IMR-90 (cell line): Measurements from ENCODE around the gene CBX5. TPM values are rescaled to one million over a fixed set of nuclear protein-coding genes. Genes with fewer than 3 reads are reported as not detected.

Experiments
- ATAC-seq: fragments of 200-7000 bp; cut with Tn5 transposase; 2 replicates; pipeline ENCODE4 v1.9.1; 2020; ENCODE audit warnings: low read depth, mild to moderate bottlenecking, moderate library complexity
- BruUV-seq: library from RNA; stranded (reverse); fragments of 400-500 nt; replicated peaks from 2 replicates; lab custom pipeline; 2021; lab: Mats Ljungman, UMichigan
- CTCF ChIA-PET: fragments of 300-600 bp; formaldehyde crosslinking; extraction: SDS; loops from one replicate; lab custom pipeline; 2021; ENCODE audit warnings: antibody characterized with exemption; lab: Yijun Ruan, JAX
- POLR2A ChIA-PET: fragments of 300-600 bp; sonication (Branson Sonifier 250); formaldehyde crosslinking; loops from one replicate; lab custom pipeline; 2022; ENCODE audit warnings: antibody characterized with exemption; ENCODE audit not compliant: unreplicated experiment; lab: Charles Lee
- DNase-seq: peaks from one replicate; pipeline ENCODE4 v3.0.0; 2013
- H2AFZ ChIP-seq: replicated peaks from 2 replicates; pipeline ENCODE3; 2013; ENCODE audit warnings: low read length, mild to moderate bottlenecking; ENCODE audit not compliant: poor library complexity
- H2AK5ac ChIP-seq: 2 replicates; pipeline ENCODE4 v1.6.1; 2013; ENCODE audit warnings: low read depth, low read length, inconsistent platforms
- H2AK9ac ChIP-seq: replicated peaks from 2 replicates; pipeline ENCODE3; 2013; ENCODE audit warnings: mild to moderate bottlenecking, low read depth, low read length, moderate library complexity; ENCODE audit not compliant: poor library complexity
- H2BK120ac ChIP-seq: 2 replicates; pipeline ENCODE4 v1.6.1; 2013; ENCODE audit warnings: low read depth, low read length, inconsistent platforms
- H2BK15ac ChIP-seq: 3 replicates; pipeline ENCODE4 v1.6.1; 2013; ENCODE audit warnings: low read depth, low read length, inconsistent platforms
- H2BK20ac ChIP-seq: 2 replicates; pipeline ENCODE4 v1.6.1; 2013; ENCODE audit warnings: low read depth, mild to moderate bottlenecking, inconsistent platforms, low read length, moderate library complexity
- H2BK5ac ChIP-seq: 2 replicates; pipeline ENCODE4 v1.6.1; 2013; ENCODE audit warnings: mild to moderate bottlenecking, low read depth, low read length, inconsistent platforms; ENCODE audit not compliant: poor library complexity, severe bottlenecking
- H3K14ac ChIP-seq: replicated peaks from 2 replicates; pipeline ENCODE4 v1.6.1; 2013; ENCODE audit warnings: low read depth, low read length, inconsistent platforms
- H3K18ac ChIP-seq: 2 replicates; pipeline ENCODE4 v1.6.1; 2013; ENCODE audit warnings: low read depth, low read length, control low read depth
- H3K23ac ChIP-seq: 2 replicates; pipeline ENCODE4 v1.6.1; 2013; ENCODE audit warnings: low read depth, low read length, inconsistent platforms
- H3K27ac ChIP-seq: 2 replicates; pipeline ENCODE4 v1.5.1; 2013; ENCODE audit warnings: mild to moderate bottlenecking, control low read depth, low read length; ENCODE audit not compliant: insufficient read depth
- H3K27me3 ChIP-seq: 2 replicates; pipeline ENCODE4 v1.6.1; 2013; ENCODE audit warnings: low read length; ENCODE audit not compliant: control insufficient read depth, insufficient read depth
- H3K36me3 ChIP-seq: 2 replicates; pipeline ENCODE4 v1.6.1; 2013; ENCODE audit warnings: low read length, mixed read lengths; ENCODE audit not compliant: control insufficient read depth, insufficient read depth
- H3K4ac ChIP-seq: 2 replicates; pipeline ENCODE4 v1.6.1; 2013; ENCODE audit warnings: low read depth, low read length, inconsistent platforms
- H3K4me1 ChIP-seq: 2 replicates; pipeline ENCODE4 v1.6.1; 2013; ENCODE audit warnings: low read length, mixed read lengths; ENCODE audit not compliant: control insufficient read depth, insufficient read depth
- H3K4me2 ChIP-seq: 2 replicates; pipeline ENCODE4 v1.6.1; 2013; ENCODE audit warnings: low read depth, mild to moderate bottlenecking, control low read depth, low read length, moderate library complexity
- H3K4me3 ChIP-seq: 2 replicates; pipeline ENCODE4 v1.5.1; 2013; ENCODE audit warnings: low read depth, mild to moderate bottlenecking, control low read depth, low read length, moderate library complexity; ENCODE audit not compliant: insufficient read depth
- H3K56ac ChIP-seq: 2 replicates; pipeline ENCODE4 v1.6.1; 2013; ENCODE audit warnings: low read length, inconsistent platforms; ENCODE audit not compliant: insufficient read depth; ENCODE audit errors: extremely low read depth
- H3K79me1 ChIP-seq, 2 experiments: 2 replicates each; pipeline ENCODE4 v1.6.1; 2013; ENCODE audit warnings: low read length in 2 of 2, inconsistent platforms in 1 of 2, low read depth in 1 of 2
- H3K9ac ChIP-seq: 2 replicates; pipeline ENCODE4 v1.6.1; 2013; ENCODE audit warnings: low read depth, low read length, control low read depth
- H3K9me1 ChIP-seq: 2 replicates; pipeline ENCODE4 v1.6.1; 2013; ENCODE audit warnings: low read length, inconsistent platforms; ENCODE audit not compliant: insufficient read depth
- H3K9me3 ChIP-seq: 2 replicates; pipeline ENCODE4 v1.6.1; 2013; ENCODE audit warnings: low read length; ENCODE audit not compliant: control insufficient read depth, insufficient read depth
- H4K20me1 ChIP-seq: 2 replicates; pipeline ENCODE4 v1.6.1; 2013; ENCODE audit warnings: low read length, inconsistent platforms; ENCODE audit not compliant: insufficient read depth
- H4K5ac ChIP-seq: 2 replicates; pipeline ENCODE4 v1.6.1; 2013; ENCODE audit warnings: mild to moderate bottlenecking, low read depth, low read length, control low read depth
- H4K8ac ChIP-seq, 2 experiments: 2 replicates each; pipeline ENCODE4 v1.6.1; 2013; ENCODE audit warnings: low read depth in 2 of 2, low read length in 2 of 2, control low read depth in 1 of 2, inconsistent platforms in 1 of 2
- H4K91ac ChIP-seq: 2 replicates; pipeline ENCODE4 v1.6.1; 2013; ENCODE audit warnings: low read depth, low read length, inconsistent platforms; ENCODE audit not compliant: insufficient read depth
- CEBPB ChIP-seq: IDR thresholded peaks from 2 replicates; pipeline ENCODE4 v1.6.1; 2012; ENCODE audit warnings: low read depth, low read length, improper control_type of control experiment
- CHD1 ChIP-seq: IDR thresholded peaks from 2 replicates; pipeline ENCODE4 v1.6.1; 2012; ENCODE audit warnings: low read depth, low read length, improper control_type of control experiment
- FOS ChIP-seq: fragments of 150-350 bp; IDR thresholded peaks from 2 replicates; pipeline ENCODE4 v1.6.1; 2016; ENCODE audit warnings: low read depth, low read length
- MAZ ChIP-seq: IDR thresholded peaks from 2 replicates; pipeline ENCODE4 v1.6.1; 2012; ENCODE audit warnings: low read depth, mild to moderate bottlenecking, low read length, improper control_type of control experiment, moderate library complexity, borderline replicate concordance
- MXI1 ChIP-seq: IDR thresholded peaks from 2 replicates; pipeline ENCODE4 v1.6.1; 2012; ENCODE audit warnings: low read depth, mild to moderate bottlenecking, low read length, moderate library complexity, borderline replicate concordance
- POLR2A ChIP-seq: IDR thresholded peaks from 2 replicates; pipeline ENCODE4 v1.6.1; 2012; ENCODE audit warnings: mild to moderate bottlenecking, low read depth, low read length
- RAD21 ChIP-seq: IDR thresholded peaks from 2 replicates; pipeline ENCODE4 v1.6.1; 2012; ENCODE audit warnings: low read length, improper control_type of control experiment
- RCOR1 ChIP-seq: IDR thresholded peaks from 2 replicates; pipeline ENCODE4 v1.6.1; 2012; ENCODE audit warnings: mild to moderate bottlenecking, low read length, improper control_type of control experiment; ENCODE audit not compliant: insufficient replicate concordance
- WGBS, 2 experiments: methylation state at CpG; one replicate each; pipeline versions ENCODE4 v1.1.5 to v1.1.7; 2013; ENCODE audit warnings: missing lambda C conversion rate in 2 of 2; ENCODE audit not compliant: insufficient read length in 1 of 2; ENCODE audit errors: extremely low coverage in 2 of 2; 5-methylcytosine and 5-hydroxymethylcytosine counted together
- dilution Hi-C: fragments of 300-500 bp; cut with HindIII; formaldehyde crosslinking; loops from one replicate; pipeline ENCODE4 v1.14.3; 2018; ENCODE audit warnings: low sequenced_read_pairs; ENCODE audit not compliant: unreplicated experiment
- in situ Hi-C: fragments of 300-500 bp; cut with MboI; formaldehyde crosslinking; loops from 3 replicates; pipeline ENCODE4 v1.14.3; 2019; ENCODE audit warnings: low sequenced_read_pairs, inconsistent platforms, mixed read lengths
- intact Hi-C: fragments of 100-400 bp; cut with micrococcal nuclease; formaldehyde crosslinking; loops from 2 replicates; pipeline ENCODE4 v1.10.0; 2022
- polyA plus RNA-seq, 3 experiments: library from polyadenylated mRNA; depleted of rRNA; stranded (reverse); fragments of >200 nt; gene quantifications; 2 replicates each; pipeline ENCODE4 v1.2.3, GENCODE V29; 2012; ENCODE audit warnings: low replicate concordance in 1 of 3
- total RNA-seq: library from RNA; depleted of rRNA; stranded (reverse); fragments of >200 nt; gene quantifications from 2 replicates; pipeline ENCODE4 v1.2.3, GENCODE V29; 2012
- TF ChIP-seq, protein P1 (sequence below): conservative IDR thresholded peaks from 2 replicates; pipeline ENCODE4 v1.5.1; 2012; ENCODE audit warnings: mild to moderate bottlenecking, low read depth, low read length, improper control_type of control experiment
- TF ChIP-seq, protein P2 (sequence below): fragments of 150-350 bp; IDR thresholded peaks from 2 replicates; pipeline ENCODE4 v1.6.1; 2017; ENCODE audit warnings: mild to moderate bottlenecking, antibody characterized with exemption, low read length, low read depth

Gene CBX5
- total and polyA plus RNA-seq, 2 of the 4 experiments (the other 2 are of a cell fraction): 18.0 to 40.9 TPM

GRCh38 chr12:54280468-54281260 is 742 bp upstream of the CBX5 start, which contains the start of gene HNRNPA1:
Gene HNRNPA1, plus strand, starts transcription at chr12:54280726. Its CDS starts 82 bp downstream, at chr12:54280808.
- peak within 1 kb of the TSS; percentile 98 for H3K14ac ChIP-seq
- intact Hi-C loops (loop anchor here (1.0 kb wide), 2 partner anchors 45 to 79 kb away; partner anchors contain the start of gene COPZ1), dilution Hi-C loops (no loop called here), in situ Hi-C loops (no loop called here)
- 0% methylated on average over 28 of the region's 48 CpGs; no CpG with 5 or more reads in 1 of the 2 experiments for WGBS, 2 experiments
- peak within 1 kb of the TSS; percentile 99 for H2AK9ac ChIP-seq
- H3K18ac ChIP-seq: peak within 1 kb of the TSS; percentile 59
- CTCF ChIA-PET: interaction anchor here (1.0 to 1.4 kb wide), 2 partner anchors 28 to 64 kb away, joined by 3 to 5 read pairs; no protein-coding TSS in a partner anchor
- POLR2A ChIA-PET: interaction anchor here (0.6 to 1.0 kb wide), 4 partner anchors 18 to 1631 kb away, joined by 3 to 6 read pairs (median 4); no protein-coding TSS in a partner anchor
- peaks cover under 1 to 34% of the 10 kb centered on the region in 2 experiments for H3K79me1 ChIP-seq
- H4K20me1 ChIP-seq: peaks cover 54% of the 10 kb centered on the region
- peak within 1 kb of the TSS; percentile 93 to 96 for H4K8ac ChIP-seq
- no peaks in the 10 kb centered on the region for H3K9me3 ChIP-seq
- H3K36me3 ChIP-seq: peaks cover 27% of the 10 kb centered on the region
- H2BK20ac ChIP-seq: peak within 1 kb of the TSS; percentile 70; the same call in 1 of the 2 replicates
- no peaks in the 10 kb centered on the region for H3K9me1 ChIP-seq
- DNase-seq: peak; percentile 100
- H3K4me1 ChIP-seq: peaks cover 3% of the 10 kb centered on the region
- peak within 1 kb of the TSS; percentile 82 for H3K27ac ChIP-seq
- H2BK5ac ChIP-seq: peak within 1 kb of the TSS; percentile 88
- H3K4me2 ChIP-seq: peak within 1 kb of the TSS; percentile 86
- BruUV-seq: no TSS peak
- peak within 1 kb of the TSS; percentile 94 for H2AFZ ChIP-seq
- H2BK120ac ChIP-seq: peak within 1 kb of the TSS; percentile 75
- H3K56ac ChIP-seq: peak within 1 kb of the TSS; percentile 97
- peak within 1 kb of the TSS; percentile 93 for H3K9ac ChIP-seq
- ATAC-seq: peak; percentile 88
- peak within 1 kb of the TSS; percentile 82 for H4K5ac ChIP-seq
- H3K23ac ChIP-seq: peak within 1 kb of the TSS; percentile 99
- H3K4me3 ChIP-seq: peak within 1 kb of the TSS; percentile 63
- H3K4ac ChIP-seq: peak within 1 kb of the TSS; percentile 96
- H4K91ac ChIP-seq: peak within 1 kb of the TSS; percentile 94
- H2BK15ac ChIP-seq: peak within 1 kb of the TSS; percentile 71; the same call in 1 of the 3 replicates
- peak; percentile 99 for TF ChIP-seq POLR2A
- peak; percentile 87 for TF ChIP-seq FOS
- TF ChIP-seq, protein P1, sequence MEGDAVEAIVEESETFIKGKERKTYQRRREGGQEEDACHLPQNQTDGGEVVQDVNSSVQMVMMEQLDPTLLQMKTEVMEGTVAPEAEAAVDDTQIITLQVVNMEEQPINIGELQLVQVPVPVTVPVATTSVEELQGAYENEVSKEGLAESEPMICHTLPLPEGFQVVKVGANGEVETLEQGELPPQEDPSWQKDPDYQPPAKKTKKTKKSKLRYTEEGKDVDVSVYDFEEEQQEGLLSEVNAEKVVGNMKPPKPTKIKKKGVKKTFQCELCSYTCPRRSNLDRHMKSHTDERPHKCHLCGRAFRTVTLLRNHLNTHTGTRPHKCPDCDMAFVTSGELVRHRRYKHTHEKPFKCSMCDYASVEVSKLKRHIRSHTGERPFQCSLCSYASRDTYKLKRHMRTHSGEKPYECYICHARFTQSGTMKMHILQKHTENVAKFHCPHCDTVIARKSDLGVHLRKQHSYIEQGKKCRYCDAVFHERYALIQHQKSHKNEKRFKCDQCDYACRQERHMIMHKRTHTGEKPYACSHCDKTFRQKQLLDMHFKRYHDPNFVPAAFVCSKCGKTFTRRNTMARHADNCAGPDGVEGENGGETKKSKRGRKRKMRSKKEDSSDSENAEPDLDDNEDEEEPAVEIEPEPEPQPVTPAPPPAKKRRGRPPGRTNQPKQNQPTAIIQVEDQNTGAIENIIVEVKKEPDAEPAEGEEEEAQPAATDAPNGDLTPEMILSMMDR: no peak
- TF ChIP-seq CEBPB: 0 out of 2 replicates have a peak, but pooled peaks have one; percentile 33
- TF ChIP-seq, protein P2, sequence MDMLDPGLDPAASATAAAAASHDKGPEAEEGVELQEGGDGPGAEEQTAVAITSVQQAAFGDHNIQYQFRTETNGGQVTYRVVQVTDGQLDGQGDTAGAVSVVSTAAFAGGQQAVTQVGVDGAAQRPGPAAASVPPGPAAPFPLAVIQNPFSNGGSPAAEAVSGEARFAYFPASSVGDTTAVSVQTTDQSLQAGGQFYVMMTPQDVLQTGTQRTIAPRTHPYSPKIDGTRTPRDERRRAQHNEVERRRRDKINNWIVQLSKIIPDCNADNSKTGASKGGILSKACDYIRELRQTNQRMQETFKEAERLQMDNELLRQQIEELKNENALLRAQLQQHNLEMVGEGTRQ: peak; percentile 35; the same call in 1 of the 2 replicates
- no peak for TF ChIP-seq MAZ
- TF ChIP-seq MXI1: peak; percentile 83
- 0 out of 2 replicates have a peak, but pooled peaks have one; percentile 11 for TF ChIP-seq RAD21
- TF ChIP-seq RCOR1: no peak
- 0 out of 2 replicates have a peak, but pooled peaks have one; percentile 78 for TF ChIP-seq CHD1
- H3K27me3 ChIP-seq: no peaks in the 10 kb centered on the region
- H2AK5ac ChIP-seq: peak within 1 kb of the TSS; percentile 96
